ENCODE data around the gene STUB1. TPM values are rescaled to one million over a fixed set of nuclear protein-coding genes. Genes with fewer than 3 reads are reported as not detected.

Gene STUB1
- total RNA-seq, 4 donors from 2014 or later, result 152 to 213 (median 186) TPM

GRCh38 chr16:667113-667779, 13.0 kb upstream of the STUB1 start:
- no peaks in the 10 kb centered on the region for H3K27me3 ChIP-seq
- 82 to 90% methylated on average over 14 to 21 of the region's 22 CpGs for WGBS, 2 donors
- H3K4me3 ChIP-seq, result peak overlapping the region in 1 of 4 donors; percentile 91
- DNase-seq (ENCODE audit: low spot score in 2 of 2), result no peak
- H3K27ac ChIP-seq, result peak overlapping the region; percentile 86 to 97 (median 94)
- TF ChIP-seq CTCF (IDR thresholded peaks at IDR 0.05), result no peak
- peaks cover 3 to 29% (median 12%) of the 10 kb centered on the region in 4 donors for H3K4me1 ChIP-seq
- H3K36me3 ChIP-seq, result peaks cover 0 to 33% (median 4%) of the 10 kb centered on the region in 3 donors
- H3K9me3 ChIP-seq, result no peaks in the 10 kb centered on the region

- no peaks in the 10 kb centered on the region for H3K27me3 ChIP-seq
- peak within 1 kb of the TSS; percentile 86 to 97 (median 94) for H3K27ac ChIP-seq
- peak within 1 kb of the TSS; percentile 91 to 99 (median 96) for H3K4me3 ChIP-seq
- H3K36me3 ChIP-seq, result peaks cover 0 to 40% (median 4%) of the 10 kb centered on the region in 3 donors
- peak; percentile 90 to 99 (median 95) for TF ChIP-seq CTCF (IDR thresholded peaks at IDR 0.05)
- peak; percentile 30 to 72 for TF ChIP-seq POLR2A (IDR thresholded peaks at IDR 0.05)
- TF ChIP-seq EP300 (IDR thresholded peaks at IDR 0.05), result peak in 1 of 2 donors; percentile 77
- H3K4me1 ChIP-seq, result peaks cover 3 to 29% (median 12%) of the 10 kb centered on the region in 4 donors
- 0% methylated on average over 32 to 44 of the region's 78 CpGs for whole genome bisulfite sequencing, 2 donors
- no peaks in the 10 kb centered on the region for H3K9me3 ChIP-seq
- peak; percentile 82 to 90 for DNase-seq (ENCODE audit: low spot score in 2 of 2)
Measured at GRCh38 chr16:667780-668518, 12.3 kb upstream of the STUB1 start, which contains the start of gene RHOT2. TSS of gene RHOT2 (plus strand) at chr16:668132. CDS start at chr16:668200, 68 bp downstream.

GRCh38 chr16:668519-669171, 11.6 kb upstream of the STUB1 start:
- H3K4me3 ChIP-seq, result peak overlapping the region; percentile 91 to 99 (median 96)
- H3K9me3 ChIP-seq, result no peaks in the 10 kb centered on the region
- H3K27ac ChIP-seq, result peak overlapping the region; percentile 86 to 97 (median 94)
- H3K4me1 ChIP-seq, result peaks cover 3 to 29% (median 12%) of the 10 kb centered on the region in 4 donors
- 1 to 40% methylated on average over 7 to 14 of the region's 50 CpGs for WGBS, 2 donors
- no peaks in the 10 kb centered on the region for H3K27me3 ChIP-seq
- no peak for TF ChIP-seq POLR2A (IDR thresholded peaks at IDR 0.05)
- TF ChIP-seq EP300 (IDR thresholded peaks at IDR 0.05), result no peak
- TF ChIP-seq CTCF (IDR thresholded peaks at IDR 0.05), result no peak
- peaks cover 0 to 47% (median 4%) of the 10 kb centered on the region in 3 donors for H3K36me3 ChIP-seq
- no peak for DNase-seq (ENCODE audit: low spot score in 2 of 2)

- Histone ChIP-seq H3K27ac (no peak overlapping the region), H3K4me1 (peaks cover 3 to 36% (median 14%) of the 10 kb centered on the region in 4 donors), H3K9me3 (no peaks in the 10 kb centered on the region), H3K36me3 (peaks cover 0 to 57% (median 4%) of the 10 kb centered on the region in 3 donors), H3K4me3 (no peak overlapping the region), H3K27me3 (no peaks in the 10 kb centered on the region)
- DNase-seq (ENCODE audit: low spot score in 2 of 2), result no peak
- TF ChIP-seq CTCF (IDR thresholded peaks at IDR 0.05) (no peak), POLR2A (IDR thresholded peaks at IDR 0.05) (no peak), EP300 (IDR thresholded peaks at IDR 0.05) (no peak)
- WGBS, 2 donors, result 83% methylated on average over 11 to 13 of the region's 13 CpGs
Measured at GRCh38 chr16:669666-670065, 10.5 kb upstream of the STUB1 start.

Data from tibial nerve (tissue), 4 donors.